HG03045 (cell line): Measurements from ENCODE around the gene LRRC74B.
"Not testable (repeated sequence)": the region's sequence is repeated elsewhere in the genome, so short reads cannot be mapped to it uniquely, and the experiment has no call there.

Experiments
- ATAC-seq: cut with Tn5 transposase; IDR thresholded peaks from one replicate; pipeline ENCODE4 v1.9.1; 2021; ENCODE audit warnings: mild to moderate bottlenecking, moderate library complexity; ENCODE audit not compliant: unreplicated experiment

LRRC74B gene

DNA sequence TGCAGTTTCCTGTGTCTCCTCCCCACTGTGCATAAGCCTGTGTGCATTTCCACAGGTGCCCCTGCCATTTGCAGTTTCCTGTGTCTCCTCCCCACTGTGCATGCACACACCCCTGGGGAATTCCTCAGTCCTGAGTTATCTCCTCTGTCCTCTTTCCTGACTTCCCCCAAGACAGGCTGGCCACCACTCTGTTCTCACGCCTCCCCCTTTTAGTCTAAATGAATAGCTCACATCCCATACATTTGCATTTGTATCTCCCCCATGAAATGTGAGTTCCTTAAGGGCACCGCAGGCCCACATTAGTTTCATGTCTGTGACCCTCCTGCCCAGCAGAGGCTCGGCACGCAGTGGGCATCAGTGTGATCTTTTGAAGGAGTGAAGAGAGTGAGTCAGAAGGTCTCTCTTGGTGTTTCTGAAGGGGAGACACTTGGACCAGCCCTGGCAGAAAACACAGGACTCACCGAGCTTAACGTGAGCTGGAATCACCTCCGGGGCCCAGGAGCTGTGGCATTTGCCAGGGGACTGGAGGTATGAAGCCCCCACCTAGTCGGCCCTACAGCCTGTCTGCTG, 6.2 kb downstream of the LRRC74B start:
- no peak for ATAC-seq

DNA sequence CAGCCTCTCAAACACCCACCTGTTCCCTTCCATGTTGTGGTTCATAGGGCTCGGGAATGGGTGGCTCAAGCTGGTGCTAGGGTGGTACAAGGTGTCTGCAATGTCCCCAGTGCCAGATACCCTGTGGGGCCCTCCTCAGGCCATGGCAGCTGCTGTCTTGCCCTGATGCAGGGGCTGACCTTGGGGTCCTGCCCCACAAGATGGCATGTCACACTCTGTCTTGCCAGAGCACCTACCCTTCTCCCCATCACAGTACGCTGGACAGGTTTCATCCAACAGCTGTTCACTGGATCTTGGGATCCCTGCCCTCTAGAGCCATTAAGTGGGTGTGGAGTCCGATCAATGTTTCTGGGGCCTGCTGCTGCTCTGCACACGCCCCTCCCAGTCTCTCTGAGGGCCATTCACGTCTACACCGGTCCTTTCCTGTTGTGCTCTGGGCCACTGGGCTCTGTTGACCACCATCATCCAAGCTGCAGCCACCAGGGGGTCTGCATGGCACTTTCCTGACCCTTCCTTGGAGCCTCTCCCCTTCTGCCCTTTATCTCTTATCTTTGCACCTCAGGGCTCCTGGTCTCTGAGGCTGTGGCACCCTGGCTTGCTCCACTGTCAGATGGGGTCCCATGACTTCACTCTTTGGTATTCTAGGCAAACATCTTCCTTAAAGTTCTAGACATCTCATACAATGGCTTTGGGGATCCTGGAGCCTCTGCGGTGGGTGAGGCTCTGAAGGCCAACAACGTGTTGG, 7.1 kb downstream of the LRRC74B start:
- no peak for ATAC-seq

DNA sequence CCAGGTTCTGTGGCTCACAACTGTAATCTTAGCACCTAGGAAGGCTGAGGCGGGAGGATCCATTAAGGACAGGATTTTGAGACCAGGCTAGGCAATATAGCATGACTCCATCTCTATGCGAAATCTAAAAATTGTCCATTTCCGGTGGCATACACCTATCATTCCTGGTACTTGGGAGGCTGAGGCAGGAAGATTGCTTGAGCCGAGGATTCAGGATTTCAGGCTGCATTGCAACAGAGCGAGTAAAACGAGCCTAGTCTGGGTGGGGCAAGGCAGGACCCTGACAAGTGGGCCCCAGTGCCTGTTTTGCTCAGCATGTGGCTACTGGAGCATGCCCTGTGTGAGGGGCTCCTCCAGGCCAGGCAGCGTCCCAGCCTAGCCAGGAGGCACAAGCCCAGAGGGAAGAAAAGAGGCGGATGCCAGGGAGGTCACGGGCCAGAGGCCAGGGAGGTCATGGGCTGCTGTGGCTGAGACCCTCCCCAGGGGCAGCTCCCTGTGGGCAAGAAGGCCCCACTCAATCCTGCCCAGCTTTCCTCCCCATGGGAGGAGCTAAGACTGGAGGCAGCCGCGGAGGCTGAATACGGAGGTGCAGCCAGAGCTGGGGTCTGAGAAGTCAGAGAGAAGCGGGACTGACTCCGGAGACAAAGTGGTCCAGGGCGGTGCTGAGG, 8.4 kb downstream of the LRRC74B start:
- no peak for ATAC-seq

DNA sequence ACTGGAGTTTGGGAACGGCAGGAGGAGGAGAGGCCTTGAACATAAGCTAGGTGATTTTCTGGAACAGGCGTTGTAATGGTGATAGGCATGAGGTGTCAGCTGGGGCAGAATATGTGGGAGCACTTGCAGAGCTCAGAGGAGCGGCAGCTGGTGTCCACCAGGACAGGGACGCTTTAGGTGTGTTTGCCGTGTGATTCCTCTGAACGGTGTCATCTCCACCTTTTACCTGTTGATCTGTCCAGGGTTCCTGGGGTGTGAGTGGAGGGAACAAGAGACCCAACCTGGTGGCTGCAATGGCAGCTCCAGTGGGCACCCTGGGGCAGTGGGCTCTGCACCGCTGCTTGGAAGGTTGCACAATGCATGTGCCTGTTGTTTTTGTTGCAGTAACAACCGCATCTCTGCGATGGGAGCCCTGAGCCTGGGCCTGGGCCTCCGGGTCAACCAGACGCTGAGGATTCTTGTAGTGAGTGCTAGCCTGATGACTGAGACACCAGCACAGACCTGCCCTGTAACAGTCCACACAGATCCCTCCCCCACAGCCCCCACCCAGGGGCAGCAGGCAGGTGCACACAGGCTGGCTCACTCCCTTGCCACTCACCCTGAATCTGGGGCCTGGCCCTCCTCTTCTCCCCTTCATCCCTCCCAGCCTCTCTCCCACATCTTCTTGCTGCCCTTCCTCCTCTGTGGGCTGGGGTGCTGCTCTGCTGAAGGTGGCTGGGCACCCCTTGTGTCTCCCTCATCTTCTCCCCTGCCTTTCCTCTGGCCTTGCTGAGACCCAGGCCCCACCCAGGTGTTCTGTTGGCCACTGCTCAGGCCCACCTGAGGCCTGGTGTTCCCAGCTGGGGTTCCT, 9.2 kb downstream of the LRRC74B start:
- no peak for ATAC-seq

DNA sequence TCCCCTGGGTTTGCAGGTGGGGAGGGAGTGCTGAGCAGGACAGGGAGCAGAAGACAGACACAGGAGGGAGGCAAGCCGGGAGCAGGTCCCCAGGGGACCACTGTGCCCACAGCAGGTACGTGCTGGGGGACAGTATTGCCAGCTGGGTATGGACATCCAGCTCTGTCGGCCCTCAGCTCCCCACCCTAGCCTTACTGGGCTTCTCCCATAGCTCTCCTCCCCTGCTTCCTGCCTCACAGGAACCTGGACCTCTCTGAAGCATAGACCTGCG, 9.8 kb downstream of the LRRC74B start:
- ATAC-seq: no peak

DNA sequence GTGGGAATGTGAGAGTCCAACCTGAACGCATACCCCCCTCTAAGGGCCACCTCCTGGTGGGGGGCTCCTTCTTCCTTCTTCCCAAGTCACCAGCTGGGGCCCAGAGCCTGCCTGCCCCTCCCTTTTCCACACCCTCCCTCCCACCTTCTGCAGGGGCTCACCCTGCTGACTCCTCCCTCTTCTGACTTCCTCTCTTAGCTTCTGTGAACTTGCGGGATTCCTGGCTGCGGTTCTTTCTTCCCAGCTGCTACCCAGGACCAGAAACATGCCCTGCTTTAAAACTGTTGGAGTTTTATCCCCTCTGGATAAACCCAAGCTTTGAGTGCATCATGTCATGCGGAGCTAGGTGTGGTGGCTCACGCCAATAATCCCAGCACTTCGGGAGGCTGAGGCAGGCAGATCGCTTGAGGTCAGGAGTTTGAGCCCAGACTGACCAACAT, 10.2 kb downstream of the LRRC74B start:
- no peak for ATAC-seq

DNA sequence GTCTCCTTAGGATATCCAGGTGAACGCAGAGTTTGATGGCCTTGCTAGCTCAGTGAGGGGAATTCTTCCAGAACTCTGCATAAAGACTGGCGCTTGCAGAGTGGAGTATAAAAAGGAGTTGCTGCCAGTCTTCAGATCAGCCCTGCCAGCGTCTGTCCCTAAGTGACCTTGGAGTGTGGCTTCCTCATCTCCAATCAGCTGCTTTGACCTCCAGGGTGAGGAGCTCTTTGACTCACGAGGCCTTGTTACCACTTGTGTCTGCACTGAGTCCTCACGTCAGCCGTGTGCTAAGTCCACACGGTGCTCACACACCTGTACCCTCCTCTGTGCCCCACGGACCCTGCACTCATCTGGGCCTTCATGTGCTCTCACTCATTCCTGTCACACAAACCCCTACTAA, 14.6 kb downstream of the LRRC74B start:
- not testable (repeated sequence) for ATAC-seq

DNA sequence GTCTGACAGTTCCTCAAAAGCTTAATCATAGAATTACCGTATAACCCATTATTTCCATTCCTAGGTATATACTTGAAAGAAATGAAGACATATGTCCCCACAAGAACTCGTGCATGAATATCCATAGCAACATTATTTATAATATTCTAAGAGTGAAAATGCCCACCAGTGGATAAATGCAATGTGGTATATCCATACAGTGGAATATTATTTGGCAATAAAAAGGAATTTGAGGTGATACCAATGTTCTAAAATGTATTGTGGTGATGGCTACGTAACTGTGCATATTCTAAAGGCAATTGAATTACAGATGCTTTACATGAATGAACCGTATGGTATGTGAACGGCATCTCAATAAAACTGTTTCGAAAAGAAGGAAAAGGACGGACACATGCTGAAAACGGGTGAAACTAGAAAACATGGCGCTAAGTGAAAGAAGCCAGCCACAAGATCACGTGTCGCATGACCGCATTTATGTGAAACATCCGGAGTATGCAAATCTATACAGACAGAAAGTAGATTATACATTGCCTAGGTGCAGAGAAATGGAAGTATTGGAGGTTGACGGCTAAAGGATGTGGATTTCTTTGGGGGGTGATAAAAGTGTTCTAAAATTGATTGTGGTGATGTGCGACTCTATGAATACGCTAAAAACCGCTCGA, 16.0 kb downstream of the LRRC74B start:
- ATAC-seq: not testable (repeated sequence)

DNA sequence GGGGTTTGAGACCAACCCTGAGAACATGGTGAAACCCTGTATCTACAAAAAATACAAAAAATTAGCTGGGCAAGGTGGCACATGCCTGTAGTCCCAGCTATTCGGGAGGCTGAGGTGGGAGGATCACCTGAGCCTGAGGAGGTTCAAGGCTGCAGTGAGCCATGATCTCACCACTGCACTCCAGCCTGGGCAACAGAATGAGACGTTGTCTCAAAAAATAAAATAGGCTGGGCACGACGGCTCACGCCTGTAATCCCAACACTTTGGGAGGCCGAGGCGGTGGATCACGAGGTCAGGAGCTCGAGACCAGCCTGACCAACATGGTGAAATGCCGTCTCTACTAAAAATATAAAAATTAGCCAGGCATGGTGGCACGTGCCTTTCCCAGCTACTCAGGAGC, 18.7 kb downstream of the LRRC74B start:
- not testable (repeated sequence) for ATAC-seq

DNA sequence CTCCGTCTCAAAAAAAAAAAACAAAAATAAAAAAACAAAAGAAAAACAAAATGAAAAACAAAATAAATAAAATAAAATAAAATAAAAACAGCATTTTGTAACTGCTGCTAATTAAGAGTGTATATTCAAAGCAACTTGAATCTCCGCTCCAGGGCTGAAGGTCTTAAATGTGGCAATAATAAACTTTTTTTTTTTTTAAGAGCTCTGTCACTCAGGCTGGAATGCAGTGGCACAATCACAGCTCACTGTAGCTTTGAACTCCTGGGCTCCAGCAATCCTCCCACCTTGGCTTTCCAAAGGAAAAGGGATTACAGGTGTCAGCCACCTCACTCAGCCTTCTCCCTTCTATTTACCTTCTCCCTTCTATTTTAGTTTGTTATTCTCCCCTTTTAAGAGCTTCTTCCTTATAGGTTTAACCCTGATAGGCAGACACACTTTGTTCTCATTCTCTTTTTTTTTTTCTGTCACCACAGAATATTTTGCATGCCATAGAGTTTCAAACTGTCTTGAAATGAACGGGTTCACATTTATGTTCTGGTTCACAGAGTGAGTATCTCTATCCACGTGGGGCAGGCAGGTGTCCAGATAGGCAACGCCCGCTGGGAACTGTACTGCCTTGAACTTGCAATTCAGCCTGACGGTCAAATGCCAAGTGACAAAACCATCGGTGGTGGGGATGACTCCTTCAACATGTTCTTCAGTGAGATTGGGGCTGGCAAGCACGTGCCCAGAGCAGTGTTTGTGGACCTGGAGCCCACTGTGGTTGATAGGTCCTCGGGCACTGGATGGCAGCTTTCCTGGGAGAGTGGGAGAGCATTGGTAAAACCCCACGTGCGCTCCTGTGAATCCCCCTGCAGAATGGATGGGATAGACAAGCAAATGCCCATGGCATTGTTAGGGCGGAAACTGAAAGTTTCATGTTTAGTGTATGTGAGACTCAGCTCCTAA, 19.4 kb downstream of the LRRC74B start:
- ATAC-seq: no peak

DNA sequence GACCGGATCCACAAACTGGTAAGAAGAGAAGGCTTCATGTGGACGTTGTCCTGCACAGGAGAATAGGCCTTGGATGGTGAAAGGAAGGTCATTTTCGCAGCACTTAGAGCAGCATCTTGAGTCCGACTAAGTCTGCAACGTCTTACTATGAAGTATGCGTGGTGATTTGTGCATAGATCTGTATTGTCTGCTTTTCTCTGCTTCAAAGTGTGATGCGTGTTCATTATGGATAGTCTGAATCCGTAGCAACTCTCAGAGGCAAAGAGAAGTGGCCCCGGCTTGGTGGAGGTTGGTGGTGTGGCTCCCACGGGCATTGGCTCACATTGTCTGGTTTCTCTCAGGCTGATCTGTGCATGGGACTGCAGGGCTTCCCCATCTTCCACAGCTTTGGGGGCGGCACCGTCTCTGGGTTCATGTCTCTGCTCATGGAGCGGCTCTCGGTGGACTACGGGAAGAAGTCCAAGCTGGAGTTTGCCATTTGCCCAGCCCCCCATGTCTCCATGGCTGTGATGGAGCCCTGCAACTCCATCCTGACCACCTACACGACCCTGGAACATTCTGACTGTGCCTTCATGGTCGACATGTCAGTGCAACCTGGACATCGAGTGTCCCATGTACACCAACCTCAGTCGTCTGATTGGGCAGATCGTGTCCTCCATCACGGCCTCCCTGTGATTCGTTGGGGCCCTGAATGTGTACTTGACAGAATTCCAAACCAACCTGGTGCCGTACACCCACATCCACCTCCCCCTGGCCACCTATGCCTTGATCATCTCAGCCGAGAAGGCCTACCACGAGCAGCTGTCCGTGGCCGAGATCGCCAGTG, 21.5 kb downstream of the LRRC74B start:
- no peak for ATAC-seq

DNA sequence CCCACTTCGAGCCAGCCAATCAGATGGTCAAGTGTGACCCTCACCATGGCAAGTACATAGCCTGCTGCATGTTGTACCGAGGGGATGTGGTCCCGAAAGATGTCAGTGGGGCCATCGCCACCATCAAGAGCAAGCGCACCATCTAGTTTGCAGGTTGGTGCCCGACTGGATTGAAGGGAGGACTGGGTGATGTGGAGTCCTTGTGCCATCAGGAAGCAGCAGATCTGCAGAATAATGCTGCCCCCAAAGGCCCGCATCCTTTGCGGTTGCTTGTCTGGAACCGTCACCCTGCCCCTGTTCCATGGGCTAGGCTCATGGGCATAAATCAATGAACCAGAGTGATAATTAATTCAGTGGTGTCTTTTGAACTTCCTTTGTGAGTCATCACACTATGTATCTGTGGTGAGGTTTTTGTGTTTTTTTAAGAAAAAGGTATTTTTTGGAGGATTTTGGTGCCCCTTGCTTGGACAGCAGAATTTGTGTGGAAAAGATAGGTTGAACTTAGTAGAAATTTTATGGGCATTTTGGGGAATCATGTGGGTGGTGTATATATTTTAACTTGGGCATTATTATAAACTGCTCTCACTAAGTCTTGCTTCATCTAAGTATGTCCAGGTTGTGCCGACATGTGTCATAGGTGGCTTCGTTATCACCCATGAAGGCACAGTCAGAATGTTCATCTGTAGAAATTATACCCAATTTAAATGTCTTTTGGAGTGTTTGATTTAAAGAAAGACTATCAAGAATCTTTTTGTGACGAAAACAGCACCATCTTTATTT, 22.3 kb downstream of the LRRC74B start:
- ATAC-seq: no peak

DNA sequence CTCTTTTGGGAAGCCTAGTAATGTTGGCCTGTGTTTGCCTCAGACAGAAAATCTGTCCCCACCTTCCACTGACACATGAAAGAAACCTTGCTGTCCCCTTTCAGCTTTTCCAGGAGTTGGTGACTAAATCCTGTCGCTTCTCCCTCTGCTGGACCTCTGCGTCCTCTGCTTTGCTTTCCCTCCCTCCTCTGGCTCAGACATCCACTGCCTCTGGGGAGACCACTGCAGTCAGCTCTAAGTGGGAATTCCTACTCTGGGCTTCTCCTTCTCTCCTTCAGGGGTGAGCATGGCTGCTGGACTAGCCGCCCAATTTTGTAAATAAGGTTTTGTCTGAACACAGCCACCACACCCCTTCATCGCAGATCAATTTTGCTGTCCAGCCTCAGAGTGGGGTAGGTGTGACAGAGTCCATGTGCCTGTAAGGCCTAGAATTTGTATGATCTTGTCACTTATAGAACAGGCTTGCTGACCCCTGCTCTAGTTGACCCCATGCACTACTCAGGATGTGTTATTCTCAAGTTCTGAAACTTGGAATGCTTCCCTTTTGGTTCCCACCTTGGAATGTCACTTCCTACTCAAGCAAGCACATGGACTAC, 23.0 kb downstream of the LRRC74B start:
- no peak for ATAC-seq

DNA sequence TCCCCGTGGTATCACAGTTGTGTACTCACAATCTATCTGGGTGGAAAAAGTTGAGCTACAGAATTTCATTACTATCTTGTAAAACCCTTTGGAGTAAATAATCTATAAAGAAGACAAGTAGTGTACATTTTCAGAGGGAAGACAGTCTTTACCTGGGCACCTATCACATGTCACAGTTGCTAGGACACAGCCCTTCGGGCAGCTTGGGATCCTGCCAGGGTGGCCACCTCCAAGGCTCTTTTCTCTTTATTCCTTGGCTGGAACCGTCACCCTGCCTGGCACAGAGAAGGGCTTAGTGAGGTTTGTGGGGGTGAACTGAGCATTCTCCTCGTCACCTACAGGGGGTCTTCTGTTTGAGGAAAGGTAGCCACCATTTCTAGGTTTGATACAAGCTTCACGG, 23.6 kb downstream of the LRRC74B start:
- ATAC-seq: no peak

DNA sequence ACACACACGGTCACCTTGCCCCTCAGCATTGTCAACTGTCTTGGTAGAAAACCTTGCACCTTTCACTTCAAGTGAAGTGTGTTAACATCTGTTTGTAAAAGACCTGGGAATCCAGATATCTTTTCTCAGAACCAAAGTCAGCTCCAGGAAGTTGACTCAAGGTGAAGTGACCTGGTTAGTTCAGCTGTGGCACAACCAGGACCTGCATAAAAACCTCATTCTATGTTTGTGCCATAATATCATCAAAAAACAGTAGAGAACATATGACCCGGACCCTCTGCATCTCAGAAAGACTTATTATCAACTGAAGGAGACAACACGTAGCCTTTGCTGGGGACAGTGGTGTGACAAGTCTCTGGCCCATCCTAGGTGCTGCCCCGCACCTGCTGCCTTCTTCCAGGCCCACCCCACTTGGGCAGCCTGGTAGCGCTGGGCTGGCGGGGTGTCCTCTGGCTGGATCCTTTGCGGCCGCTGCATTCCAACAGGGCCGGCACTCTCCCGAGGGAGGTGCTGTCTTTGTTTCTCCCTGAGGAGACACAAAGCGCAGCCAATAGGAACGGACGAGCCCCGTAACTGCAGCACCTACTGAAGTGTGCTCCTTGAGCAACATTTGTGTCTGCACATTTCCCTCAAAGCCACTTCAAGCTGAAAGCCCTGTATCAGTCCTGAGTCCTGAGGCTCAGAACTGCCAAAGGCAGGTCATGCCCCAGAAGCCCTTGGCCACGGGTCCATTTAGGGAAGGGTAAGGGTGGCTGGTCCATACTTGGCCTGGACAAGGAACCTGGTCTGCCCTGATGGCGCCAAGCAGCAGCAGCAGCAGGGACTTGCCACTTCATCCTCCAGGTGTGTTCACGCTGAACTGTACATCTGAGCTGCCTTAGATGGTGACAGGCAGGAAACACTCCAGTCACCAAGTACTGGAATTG, 25.2 kb downstream of the LRRC74B start:
- no peak for ATAC-seq

DNA sequence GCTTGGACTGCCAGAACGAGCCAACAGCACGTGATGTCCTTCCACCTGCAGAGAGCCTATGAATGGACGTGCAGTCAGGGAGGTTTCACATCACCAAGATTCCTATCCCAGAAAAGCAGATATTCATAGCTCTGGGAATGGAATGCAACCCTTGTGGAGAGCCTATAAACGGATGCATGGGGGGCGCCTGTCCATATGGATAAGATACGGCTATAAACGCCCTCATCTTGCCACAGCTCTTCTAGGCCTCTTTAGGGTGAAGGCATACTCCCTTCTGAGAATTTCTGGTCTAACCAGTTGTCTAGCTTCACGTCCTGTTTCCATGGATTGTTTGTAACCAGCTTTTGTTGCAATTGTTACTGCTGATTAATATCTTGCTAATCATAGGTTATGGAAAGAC, 26.1 kb downstream of the LRRC74B start:
- not testable (repeated sequence) for ATAC-seq

DNA sequence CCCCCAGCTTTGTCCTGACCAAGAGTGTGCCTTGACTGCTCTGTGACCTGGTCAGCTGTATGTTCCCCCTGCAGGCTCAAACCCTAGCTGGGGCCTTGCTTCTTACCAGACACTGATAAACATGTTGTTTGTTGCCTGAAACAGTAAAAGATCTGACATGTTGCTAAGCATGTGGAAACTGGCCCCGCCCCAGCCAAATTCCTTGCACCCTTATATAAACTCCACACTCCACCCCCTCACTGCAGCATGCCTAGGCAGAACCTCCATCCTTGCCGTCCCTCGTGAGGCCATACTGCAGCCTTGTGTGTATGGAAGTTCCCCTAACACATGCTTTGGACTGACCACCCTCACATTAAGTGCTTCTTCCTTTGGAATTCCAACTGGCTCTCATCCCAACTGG, 27.3 kb downstream of the LRRC74B start:
- ATAC-seq: no peak
